HG02884 (cell line): ENCODE data around the gene UQCR11.

Experiments used
- ATAC-seq: cut with Tn5 transposase; IDR thresholded peaks from one replicate; pipeline ENCODE4 v1.9.1; 2021; ENCODE audit warnings: mild to moderate bottlenecking, moderate library complexity; ENCODE audit not compliant: unreplicated experiment

The UQCR11 gene

GRCh38 chr19:1618157-1619093, 13.2 kb upstream of the UQCR11 start:
- ATAC-seq, result no peak

- no peak for ATAC-seq
Measured at GRCh38 chr19:1616875-1617274, 11.6 kb upstream of the UQCR11 start.

- no peak for ATAC-seq
Measured at GRCh38 chr19:1616396-1616795, 11.1 kb upstream of the UQCR11 start.

- no peak for ATAC-seq
Measured at GRCh38 chr19:1615156-1615765, 10.0 kb upstream of the UQCR11 start.

GRCh38 chr19:1613808-1614570, 8.7 kb upstream of the UQCR11 start:
- ATAC-seq, result no peak

- ATAC-seq, result no peak
Measured at GRCh38 chr19:1613146-1613545, 7.9 kb upstream of the UQCR11 start.

GRCh38 chr19:1612114-1613086, 7.1 kb upstream of the UQCR11 start:
- ATAC-seq, result no peak

- ATAC-seq, result no peak
Measured at GRCh38 chr19:1611353-1611752, 6.1 kb upstream of the UQCR11 start.

GRCh38 chr19:1610579-1610978, 5.3 kb upstream of the UQCR11 start:
- no peak for ATAC-seq

GRCh38 chr19:1609680-1610474, 4.6 kb upstream of the UQCR11 start:
- no peak for ATAC-seq

GRCh38 chr19:1609103-1609396, 3.8 kb upstream of the UQCR11 start:
- no peak for ATAC-seq

GRCh38 chr19:1608359-1609102, 3.3 kb upstream of the UQCR11 start:
- no peak for ATAC-seq

GRCh38 chr19:1606138-1606651, 933 bp upstream of the UQCR11 start:
- ATAC-seq, result no peak

GRCh38 chr19:1602091-1602707, 3.1 kb downstream of the UQCR11 start:
- no peak for ATAC-seq

GRCh38 chr19:1601613-1602064, 3.6 kb downstream of the UQCR11 start:
- no peak for ATAC-seq

- no peak for ATAC-seq
Measured at GRCh38 chr19:1599460-1599846, 5.8 kb downstream of the UQCR11 start.

GRCh38 chr19:1598777-1599459, 6.3 kb downstream of the UQCR11 start:
- ATAC-seq, result no peak

GRCh38 chr19:1593501-1593772, 11.8 kb downstream of the UQCR11 start:
- ATAC-seq, result no peak
